ENCODE data around the gene TGFB2.
A peak's percentile ranks its signal among the peaks of the same experiment; 100 is the strongest.

TGFB2 gene

DNA sequence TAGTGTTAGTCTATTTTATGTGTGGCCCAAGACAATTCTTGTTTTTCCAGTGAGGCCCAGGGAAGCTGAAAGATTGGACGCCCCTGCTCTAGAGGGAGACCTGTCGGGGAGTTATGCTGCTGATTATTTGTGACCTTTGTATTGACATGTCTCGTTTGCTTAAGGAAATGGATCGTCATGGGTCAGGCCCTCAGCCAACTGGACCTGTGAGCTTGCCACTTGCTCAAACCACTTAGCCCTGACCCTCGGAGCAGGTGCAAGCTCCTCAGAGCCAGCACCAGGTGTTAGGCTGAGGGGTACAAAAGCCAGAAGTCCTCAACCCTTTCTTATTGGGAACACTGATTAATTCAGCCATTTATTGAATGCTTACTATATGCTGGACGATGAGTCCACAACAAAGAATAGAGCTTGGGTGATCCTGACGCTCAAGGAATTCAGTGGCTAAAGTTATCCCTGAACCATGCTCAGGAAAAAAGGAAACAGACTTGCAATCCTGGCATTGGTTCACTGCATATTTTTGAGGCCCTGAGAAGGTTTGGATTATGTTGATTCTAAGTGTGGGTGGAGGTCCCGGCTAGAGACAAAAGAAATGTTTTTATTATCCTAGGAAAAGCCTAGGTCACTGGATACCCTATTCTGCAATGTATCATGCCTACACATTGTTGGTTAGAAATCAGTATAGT lies 19.0 kb downstream of the TGFB2 start:
- DNase-seq, result no peak

DNA sequence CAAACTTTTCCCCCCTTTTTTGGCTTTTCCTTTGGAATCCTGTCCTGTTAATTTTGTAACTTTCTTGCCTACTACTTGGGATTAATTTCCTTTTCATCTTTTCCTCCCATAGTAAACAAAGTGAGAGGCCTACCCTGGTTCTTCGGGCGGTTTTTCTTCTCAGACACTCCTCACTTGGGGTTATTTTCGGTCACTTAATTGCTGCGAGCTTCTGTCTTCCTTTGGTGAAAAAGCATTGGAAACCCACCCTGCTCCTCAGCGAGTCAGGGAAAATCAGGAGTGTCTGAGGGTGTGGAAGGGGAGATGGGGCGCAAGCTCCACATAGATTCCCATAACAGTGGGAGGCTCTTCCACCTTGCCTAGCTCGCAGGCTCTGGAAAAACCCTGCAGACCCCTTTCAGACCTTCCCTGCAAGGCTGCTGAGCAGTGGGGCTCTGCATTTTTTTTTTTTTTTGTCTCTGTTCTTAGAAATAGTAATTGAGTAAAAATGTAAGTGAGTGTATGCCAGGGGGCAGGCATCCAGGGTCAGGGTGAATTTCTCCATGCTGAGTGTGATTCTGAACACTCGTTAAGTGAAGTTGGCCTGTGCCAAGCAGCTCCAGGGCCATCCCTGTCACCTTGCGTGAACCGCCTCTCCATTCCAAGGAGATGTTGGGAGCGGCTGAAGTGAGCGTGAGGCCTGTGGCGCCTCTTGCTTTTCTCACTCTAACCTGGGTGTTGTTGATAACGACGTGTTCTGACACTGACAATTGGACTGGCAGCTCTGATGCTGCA lies 20.3 kb downstream of the TGFB2 start:
- no peak for DNase-seq

DNA sequence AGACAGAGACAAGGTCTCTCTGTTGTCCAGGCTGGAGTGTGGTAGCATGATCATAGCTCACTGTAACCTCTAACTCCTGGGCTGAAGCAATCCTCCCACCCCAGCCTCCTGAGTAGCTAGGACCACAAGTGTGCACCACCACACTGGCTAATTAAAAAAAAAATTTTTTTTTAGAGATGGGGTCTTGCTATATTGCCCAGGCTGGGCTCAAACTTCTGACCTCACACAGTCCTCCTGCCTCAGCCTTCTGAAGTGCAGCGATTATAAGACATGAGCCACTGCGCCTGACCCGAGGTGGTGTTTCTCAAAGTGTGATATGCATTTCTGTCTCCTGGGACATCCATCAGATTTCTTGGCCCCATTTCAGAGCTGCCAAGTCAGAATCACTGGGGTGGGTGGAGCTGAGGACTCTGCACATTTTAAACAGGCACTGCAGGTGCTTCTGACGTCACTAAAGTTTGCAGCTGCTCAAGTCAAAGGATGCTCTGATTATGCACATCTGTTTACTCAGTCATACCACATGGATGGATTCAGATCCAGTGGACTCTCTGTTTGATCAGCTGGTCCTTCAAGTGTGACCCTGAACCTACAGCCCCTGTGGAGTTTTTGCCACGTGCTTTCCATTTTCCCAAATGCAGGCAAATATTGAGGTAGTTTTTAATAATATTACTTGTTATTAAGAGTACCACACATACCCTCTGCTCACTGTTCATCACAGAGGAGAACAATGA lies 21.4 kb downstream of the TGFB2 start:
- no peak for DNase-seq

DNA sequence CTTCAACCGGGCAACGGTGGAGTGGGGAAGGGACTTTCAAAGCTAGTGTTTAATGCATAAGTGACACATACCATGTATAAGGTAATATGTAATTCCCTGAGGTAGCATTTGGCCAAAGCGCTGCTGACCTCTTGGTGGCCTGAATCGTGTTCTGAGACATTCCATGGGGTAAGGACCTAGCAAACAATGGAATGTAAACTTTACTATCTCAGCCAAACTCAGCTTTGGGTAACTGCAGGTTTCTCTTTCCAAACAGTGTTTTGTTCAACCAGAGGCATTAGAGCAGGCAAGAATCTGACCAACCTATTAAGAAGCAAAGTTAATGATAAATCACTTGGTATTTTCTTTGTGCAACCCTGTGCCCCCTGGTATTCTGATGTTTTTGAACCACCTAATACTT lies 22.0 kb downstream of the TGFB2 start:
- no peak for DNase-seq

DNA sequence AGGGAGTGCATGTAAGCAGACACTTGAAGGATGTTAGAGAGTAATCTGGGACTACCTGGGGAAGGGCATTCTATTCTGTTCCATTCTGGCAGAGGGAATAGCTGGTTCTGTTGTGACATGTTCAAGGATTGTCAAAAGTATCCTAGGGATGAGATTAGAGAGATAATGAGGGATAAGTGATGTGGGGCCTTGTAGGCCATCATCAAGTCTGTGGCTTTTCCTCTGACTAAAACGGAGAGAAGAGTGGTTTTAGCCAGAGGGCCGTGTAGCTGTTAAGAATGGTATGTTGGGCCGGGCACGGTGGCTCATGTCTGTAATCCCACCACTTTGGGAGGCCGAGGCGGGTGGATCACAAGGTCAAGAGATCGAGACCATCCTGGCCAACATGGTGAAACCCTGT lies 23.6 kb downstream of the TGFB2 start:
- DNase-seq, result no peak

DNA sequence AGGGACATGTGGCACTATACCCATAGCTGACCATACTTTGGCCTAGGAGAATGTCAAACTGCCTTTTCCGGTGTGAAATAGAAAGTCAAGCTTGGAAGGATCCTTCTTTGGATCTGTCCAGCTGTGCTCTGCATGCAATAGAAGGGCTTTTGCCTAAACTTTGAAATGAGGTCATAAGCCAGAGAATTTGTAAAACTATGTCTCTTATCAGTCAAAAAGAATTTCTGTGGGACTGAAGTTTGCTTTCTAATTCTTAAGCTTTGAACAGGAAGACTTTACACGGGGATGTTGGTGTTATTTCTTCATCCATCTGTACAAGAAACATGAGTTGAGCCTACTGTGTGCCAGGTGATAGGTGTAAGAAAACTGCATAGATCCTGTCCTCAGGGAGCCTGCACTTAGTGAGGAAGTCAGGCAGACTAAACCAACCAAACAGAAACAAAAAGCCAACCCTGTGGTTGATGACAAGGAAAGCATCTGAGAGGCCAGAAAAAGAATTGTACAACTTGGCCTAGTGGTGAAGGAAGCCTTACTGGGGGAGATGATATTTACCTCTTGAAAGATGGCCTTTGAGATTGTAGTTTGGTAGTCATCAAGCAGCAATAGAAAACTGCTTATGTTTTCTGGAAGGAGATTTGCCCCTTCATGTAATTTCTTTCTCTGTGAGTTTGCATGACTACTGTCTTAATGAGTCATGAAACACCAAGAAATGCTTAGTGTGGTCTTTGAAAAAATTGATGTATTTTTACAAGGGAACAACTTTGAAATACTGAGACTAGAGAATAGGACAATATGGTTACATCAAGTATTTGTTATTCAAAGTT lies 24.8 kb downstream of the TGFB2 start:
- no peak for DNase-seq

DNA sequence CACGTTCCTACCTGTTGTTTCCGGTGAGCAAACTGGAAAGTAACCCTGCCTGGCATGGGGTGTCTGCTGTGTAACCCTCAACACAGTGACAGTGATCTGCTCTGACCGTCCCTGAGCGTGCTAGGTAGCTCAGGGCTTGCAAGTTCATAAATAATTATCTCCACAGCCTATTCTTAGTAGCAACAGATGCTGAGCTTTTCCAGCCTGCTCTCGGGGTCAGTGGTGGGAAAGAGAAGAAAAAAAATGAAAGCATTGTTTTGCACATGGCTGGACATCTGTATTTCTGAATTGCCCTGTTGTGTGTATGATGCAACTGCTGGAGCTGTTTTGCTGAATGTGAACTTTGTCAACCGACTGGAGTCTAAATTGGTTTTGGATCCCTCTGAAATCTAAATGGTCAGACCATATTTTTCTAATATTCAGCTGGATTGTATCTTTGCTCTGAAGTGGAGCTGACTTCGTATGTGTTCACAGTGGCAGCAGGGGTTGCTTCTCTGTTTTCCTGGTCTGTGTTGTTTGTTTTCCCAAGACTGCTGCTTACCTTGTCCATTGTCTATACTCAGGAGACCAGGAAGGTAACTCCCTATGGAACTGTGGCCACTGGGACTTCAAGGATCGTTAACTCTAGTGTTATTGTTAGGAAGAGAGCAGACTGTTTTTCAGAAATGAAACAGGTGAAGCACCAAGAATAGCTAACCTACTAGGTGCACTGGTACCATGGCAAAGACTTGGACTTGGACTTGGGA lies 27.0 kb downstream of the TGFB2 start:
- DNase-seq, result no peak

DNA sequence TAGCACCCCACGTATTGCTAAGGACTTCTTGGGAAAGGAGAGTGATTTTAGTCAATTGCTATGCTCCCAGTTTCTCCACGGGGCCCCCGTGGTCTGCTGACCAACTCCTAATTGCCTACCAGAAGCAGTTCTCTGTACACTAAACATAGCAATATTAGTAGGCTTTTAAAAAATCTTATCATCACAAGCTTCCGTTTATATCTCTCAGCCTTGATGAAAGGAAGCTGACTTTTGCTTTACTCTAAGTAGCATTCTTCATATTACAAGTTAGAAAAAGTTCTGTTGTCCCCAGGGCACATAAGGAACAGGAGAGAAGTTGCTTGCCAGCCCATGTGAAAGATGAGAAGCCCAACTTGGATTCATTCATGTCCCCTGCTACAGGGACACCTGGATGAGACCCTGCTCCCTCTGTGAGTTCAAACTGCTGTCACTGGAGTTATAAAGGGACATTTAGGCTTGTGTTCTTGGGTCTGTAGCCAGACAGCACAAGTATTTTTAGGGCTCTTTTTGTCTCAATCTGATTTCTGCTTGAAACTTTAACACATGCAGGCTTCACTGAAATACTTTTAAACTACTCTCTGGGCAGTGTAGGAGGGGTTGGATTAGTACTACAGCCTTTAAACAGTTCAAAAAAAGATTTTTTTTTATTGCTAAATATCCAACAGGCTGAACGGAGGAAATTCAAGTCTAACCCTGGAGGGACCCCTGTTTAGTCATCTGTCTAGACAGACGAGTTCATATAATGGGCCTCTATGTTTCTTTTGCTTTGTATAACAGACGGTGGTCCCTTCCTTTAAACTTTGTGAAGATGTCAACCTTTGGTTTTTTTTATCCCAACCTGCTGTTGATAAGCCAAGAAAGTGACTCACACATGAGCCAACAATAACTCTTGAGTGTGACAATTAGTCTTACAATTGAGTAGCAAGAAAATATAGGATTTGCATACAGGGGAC lies 29.5 kb downstream of the TGFB2 start:
- no peak for DNase-seq

DNA sequence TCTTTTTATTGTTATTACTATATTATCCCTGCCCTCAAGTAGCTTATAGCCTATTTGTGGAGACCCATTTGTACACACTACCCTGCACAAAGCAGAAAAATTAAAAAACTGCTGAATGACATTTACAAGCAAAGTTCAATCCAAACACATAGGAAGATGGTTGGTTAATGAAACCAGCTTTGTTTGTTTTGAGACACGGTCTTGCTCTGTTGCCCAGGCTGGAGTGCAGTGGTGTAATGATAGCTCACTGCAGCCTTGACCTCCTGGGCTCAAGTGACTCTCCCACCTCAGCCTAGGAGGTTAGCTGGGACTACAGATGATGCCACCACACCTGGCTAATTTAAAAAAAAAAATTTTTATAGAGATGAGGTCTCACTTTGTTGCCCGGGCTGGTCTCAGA lies 31.6 kb downstream of the TGFB2 start:
- DNase-seq, result no peak

DNA sequence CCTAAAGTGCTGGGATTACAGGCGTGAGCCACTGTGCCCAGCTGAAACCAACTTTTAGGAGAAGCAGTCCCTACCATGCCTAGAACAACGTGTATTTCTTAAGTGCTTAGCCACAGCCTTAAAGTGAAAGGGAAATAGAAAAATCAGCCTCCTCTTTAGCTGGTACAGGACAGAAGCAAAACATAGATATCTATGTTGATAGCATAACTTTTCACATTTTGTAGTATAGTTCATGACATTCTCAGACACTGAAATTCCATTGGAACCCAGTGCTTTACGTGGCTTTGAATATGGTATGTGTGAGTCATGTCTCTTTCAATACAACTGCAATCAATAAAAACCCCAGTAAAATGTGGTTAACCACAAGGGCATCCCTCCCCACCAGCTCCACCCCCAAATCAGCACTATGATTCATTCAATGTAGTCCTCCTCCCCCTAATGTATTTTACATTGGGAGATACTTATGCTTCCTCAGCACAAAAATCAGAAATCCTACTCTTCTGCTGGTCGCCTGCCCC lies 32.1 kb downstream of the TGFB2 start:
- DNase-seq, result no peak

DNA sequence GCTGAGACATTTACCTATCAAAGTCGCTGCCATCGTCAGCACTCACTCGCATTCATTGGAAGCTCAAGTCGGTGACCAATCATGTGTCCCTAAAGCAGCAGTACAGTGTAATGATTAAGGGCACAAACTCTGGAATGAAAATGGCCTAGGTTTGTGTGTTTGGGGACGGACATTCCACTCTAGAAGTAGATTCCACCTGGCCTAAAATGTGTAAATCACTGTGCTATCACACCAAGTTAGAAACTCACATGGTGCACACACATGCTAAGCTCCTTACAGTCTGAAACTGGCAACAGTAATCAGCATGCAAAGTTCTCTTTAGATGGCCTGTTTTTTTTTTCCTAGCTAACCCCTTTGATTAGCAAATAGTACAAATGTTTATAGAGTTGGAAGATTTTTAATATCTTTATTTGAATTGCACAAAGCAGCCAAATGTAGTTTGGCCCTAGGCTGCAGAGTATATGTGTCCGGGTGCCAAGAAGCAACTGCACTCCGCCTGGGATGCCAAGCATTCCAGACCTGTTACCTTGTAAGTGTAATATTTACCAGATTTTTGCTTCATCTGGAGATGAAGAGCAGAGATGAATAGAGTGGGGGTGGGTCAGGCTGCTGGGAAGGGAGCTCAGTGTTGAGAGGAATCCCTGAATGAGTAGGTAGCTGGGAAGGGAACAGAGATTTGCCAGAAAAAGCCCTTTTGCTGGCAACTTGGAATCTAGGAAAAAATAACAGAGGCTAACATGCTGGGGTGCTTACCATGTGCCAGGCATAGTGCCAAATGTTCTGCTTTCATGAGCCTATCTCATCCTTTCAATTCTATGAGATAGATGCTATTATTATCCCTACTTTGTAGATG lies 35.2 kb downstream of the TGFB2 start:
- DNase-seq, result peak; percentile 53

DNA sequence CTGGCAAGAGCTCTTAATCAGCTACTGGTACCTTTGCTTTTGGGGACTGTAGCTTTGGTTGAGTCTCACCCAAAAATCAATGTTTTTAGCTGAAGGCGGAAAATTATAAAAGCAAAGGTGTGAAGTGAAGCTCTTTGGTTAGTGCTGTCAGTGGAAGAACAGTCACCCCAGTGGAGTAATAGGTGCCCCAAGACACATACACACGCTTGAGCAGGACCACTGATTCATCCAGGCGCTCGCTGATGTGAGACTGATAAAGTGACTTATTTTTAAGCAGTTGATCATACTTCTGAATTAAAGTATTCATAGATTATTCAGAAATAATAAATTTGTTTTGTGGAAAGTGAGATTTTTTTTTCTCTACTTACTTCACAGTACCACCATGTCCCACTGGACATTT lies 37.1 kb downstream of the TGFB2 start:
- no peak for DNase-seq

DNA sequence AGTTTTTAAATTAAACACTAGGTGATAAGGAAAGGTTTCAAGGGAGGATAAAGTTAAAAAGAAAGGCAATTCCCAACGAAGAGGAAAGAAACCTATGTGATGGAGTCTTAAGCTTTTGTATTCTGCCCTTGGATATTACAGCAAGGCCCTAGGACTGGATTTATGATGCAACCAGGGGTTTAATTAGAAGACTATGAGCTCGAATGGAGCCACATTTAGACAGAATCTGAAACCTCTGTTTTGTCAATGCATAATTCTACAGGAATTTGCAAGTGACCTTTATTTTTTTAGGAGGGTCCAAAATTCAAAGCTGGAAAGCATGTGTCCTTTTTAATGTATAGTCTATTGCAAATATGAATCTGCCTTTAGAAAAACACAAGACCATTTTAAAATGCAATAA lies 37.9 kb downstream of the TGFB2 start:
- DNase-seq, result no peak

DNA sequence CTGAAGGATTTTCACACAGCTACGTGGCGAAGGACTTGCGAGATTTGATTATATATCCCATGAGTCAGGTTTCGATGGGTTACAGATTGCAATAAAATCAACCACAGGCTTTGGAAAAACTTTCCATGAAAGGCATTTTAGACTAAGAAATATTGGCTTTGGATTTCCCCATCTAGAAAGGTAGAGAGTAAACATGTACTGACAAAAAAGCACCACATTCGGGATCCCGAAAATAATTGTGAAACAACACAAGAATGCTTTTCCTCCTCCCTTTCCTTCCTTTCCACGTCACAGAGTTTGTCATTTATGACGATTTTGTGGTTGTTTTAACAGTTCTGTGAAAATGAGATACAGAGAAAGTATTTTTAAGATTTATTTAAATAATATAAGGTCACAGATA lies 38.5 kb downstream of the TGFB2 start:
- DNase-seq, result no peak

DNA sequence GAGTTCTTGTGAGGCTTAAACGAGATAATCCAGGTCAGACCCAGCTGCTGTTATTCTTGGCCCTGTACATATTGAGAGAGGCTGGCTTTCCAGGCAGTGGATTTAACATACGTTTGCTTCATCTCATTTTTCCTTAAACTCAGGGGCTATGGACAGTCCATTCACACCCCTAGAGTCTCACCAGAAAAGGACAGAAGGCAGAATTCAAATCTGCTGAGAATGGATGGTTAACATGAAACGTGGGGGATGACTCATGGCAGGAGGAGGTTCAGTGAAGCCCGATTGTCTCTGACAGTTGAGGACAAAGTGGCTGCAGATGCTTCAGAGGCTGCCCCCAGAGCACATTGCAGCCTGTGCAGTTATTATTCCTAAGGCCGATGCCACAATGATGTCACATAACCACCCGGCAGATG lies 39.5 kb downstream of the TGFB2 start:
- peak; percentile 40 for DNase-seq

DNA sequence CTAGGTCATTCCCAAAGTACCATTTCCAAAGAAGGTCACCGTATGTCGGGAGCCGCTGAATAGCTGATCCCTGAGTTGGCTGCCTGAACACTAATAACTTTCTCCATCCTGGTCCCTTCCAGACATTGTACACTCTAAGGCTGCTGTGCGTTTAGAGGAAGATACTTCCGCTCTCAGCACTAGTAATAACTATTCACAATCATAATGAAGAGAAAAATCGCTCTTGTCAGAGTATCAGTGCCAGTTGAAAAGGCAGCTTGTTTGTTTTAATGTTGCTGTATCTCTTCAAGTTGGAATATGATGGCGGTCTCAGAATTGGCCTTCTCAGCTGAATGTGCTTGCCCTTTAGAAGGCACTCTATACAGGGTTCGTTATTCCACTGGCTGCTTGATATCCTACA lies 43.5 kb downstream of the TGFB2 start:
- no peak for DNase-seq

DNA sequence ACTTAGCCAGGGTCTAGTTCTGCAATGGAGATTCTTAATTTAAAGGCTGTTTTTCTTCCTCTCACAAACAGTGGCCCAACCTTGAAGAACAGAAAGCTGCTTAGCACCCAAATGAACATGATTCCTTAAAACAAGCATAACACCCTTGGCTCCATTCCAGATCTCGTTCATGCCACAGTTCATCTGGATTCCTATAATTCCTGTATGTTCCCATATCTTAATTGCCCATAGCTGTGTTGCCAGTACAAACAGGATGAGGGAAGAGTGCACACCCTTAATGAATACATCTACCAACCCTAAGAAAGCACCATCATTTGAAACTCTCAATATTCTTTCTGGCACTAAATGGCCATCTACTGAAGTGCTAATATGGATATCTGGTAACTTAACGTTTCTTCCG lies 45.5 kb downstream of the TGFB2 start:
- DNase-seq, result no peak

DNA sequence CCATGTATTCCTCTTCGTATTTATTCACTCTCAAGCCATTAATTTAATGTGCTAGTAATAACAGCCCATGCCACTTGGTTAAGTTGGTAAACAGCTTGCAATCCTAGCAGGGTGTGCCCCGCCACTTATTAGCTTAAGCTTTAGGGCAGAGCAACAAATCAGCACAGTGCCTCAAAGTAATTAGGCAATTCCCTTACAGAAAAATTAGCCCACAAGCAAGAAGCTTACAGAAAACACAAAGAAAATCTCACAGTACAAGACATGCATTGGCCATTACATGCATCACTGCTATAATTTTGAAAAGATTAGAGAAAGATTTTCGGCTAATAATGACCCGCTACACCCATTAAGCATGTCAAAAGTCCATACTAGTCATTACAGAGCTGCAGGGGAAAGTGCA lies 47.6 kb downstream of the TGFB2 start:
- no peak for DNase-seq

DNA sequence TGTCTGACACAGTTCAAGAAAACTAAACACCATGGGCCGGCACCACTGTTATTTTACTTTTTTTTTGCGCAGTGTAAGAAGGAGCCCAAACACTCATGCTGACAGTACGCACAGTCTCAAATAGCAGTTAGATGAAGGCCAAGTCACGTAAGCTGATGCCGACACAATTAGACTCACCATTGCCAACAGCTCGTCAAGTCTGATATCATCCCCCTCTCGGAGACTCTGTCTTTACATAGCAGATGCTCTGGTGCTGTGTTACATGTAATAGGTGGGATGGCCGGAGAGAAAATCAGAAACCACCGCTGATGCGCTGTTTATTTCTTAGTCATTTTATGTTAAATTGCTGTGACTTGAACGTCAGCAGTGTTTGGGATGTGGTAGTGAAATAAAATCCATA lies 49.3 kb downstream of the TGFB2 start:
- no peak for DNase-seq

DNA sequence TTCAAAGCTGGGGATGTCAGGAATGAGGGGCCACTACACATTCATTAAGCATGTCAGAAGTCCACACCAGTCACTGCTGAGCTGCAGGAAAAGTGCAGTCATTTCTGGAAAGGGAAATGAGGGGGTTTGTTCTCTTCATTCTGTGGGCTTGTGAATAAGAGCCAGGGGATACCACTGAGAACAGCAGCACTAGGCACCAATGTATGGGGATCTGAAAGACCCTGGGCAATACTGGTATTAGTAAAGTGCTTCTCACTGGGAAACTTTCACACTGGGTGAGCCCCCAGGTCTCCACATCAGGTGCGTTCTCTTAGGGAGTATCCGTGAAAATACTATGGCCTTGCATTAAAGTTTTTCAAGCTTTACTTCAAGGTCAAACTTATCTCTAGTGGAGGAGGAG lies 49.9 kb downstream of the TGFB2 start:
- no peak for DNase-seq

All from NCI-H446 treated with DMSO at 0.1 percent for 48 hours (cell line).